ENCODE results near the gene SF3B2.
A peak's percentile ranks its signal among the peaks of the same experiment; 100 is the strongest.

Gene SF3B2

GRCh38 chr11:66050581-66051231, 1.5 kb upstream of the SF3B2 start:
- no peak for DNase-seq

DNA sequence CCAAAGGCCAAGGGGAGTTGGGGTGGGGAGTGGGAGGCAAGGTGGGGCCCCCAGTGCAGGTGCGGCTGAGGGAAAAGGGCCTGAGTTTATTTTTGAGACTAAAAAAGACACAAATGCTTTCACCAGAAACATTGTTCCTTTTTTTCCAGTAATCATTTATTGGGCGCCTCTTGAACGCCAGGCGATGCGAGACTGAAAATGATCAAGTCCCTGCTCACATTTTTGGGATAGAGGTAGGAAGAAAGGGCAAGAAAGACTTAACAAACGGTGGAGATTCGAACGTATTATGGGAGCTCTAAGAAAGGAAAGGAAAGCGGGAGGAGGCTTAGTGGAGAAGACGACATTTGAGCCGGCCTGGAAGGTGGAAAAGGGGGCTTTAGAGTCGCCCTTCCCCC, 796 bp upstream of the SF3B2 start:
- no peak for DNase-seq

DNA sequence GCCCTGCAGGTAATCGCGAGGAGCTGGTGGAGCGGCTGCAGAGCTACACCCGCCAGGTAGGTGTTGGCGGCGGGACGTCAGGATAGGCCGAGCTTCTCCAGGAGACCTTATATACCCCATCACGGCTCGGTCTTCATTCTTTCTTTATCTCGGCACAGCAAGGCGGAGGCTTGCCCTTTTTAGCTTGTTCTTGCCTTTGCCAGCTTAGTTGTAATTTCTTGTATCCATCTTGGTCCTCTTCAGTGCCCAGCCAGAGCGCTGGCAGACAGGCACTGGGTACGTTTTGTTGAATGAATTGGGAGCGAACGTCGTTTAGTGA, 459 bp downstream of the SF3B2 start:
- DNase-seq = no peak

DNA sequence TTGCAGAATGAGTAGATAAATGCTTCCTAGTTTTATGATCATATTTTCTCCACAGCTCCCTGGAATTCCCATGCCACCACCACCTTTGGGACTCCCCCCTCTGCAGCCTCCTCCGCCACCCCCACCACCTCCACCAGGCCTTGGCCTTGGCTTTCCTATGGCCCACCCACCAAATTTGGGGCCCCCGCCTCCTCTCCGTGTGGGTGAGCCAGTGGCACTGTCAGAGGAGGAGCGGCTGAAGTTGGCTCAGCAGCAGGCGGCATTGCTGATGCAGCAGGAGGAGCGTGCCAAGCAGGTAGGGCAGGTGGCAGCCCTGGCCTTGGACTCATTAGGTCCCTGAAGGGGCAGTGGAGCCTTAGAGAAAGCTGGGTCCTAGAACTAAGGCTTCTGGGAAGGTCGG, 2.9 kb downstream of the SF3B2 start:
- no peak for DNase-seq

DNA sequence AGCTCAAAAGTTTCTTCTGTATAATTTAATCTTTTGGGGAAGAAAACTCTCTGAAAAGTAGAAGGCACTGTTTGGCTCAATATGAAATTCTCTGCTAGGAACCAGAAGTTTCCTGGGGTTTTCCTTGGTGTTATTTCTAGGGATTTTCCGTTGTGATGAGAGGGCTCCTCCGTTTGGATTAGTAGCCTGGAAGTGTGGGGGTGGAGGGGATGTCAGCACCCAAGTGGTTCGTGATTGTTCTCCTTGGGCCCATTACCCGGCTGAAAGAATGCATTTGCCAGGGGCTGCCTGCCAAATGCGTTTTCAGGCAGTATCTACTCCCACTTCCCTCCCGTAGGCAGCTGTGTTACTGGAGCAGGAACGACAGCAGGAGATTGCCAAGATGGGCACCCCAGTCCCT, 4.3 kb downstream of the SF3B2 start:
- no peak for DNase-seq

DNA sequence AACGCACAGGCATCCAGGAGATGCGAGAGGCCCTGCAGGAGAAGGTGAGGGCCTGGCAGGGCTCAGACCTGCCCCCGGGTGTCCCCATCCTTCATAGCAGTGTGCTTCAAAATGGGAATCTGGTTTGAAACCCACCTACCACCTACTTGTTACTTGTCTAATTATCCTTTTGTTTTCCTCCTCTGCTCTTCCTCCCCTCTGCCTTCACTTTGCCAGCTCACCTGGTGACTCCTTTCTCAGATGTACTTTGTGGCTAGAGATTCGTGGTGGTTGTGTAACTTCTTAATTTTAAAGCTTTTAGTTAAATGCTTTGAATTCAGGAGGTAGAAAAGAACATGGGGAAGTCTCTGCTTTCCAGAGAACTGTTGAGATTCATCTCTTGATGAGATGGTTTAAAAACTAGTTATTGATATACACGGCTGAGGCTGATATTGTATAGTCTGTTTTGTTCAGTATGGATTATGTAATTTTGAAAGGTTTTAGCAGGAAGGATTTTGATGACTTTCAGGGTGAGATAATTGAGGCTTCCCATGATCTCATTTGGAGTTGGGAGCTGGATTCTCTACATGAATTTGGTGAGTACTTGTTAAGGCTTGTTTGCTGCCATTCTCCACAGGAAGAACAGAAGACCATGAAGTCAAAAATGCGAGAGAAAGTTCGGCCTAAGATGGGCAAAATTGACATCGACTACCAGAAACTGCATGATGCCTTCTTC, 8.0 kb downstream of the SF3B2 start:
- DNase-seq = no peak

GRCh38 chr11:66061268-66061667, 9.1 kb downstream of the SF3B2 start:
- DNase-seq = no peak

DNA sequence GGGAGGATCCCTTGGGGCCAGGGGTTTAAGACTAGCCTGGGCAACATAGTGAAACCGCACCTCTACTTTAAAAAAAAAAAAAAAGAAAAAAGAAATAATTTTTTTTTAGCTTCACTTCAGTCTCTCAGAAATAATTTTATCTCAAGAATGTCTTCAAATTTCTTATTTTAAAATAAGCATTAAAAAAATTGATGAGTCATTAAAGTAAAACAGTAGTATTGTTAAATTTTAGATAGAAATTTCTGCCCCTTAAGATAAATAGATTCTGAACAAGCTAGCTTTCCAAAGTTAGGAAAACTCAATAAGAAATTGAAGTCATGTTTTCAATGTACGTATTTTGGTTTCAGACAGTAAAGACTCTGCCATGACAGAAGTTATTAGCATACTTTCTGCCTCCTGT, 10.2 kb downstream of the SF3B2 start:
- DNase-seq = no peak

- no peak for DNase-seq
Observed at GRCh38 chr11:66063900-66064299, 11.7 kb downstream of the SF3B2 start.

DNA sequence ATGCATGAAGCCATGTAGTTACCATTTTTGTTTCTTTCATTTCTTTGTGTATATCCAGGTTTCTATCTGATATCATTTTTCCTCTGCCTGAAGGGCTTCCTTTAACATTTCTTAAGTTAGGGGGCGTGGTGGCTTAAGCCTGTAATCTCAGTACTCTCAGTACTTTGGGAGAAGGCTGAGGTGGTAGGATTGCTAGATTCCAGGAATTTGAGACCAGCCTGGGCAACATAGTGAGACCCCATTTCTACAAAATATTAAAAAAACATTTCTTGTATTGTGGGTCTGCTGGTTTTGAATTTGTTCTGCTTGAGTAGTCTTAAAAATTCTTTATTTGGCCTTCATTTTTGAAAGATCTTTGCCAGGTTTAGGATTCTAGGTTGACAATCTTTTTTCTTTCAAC, 12.4 kb downstream of the SF3B2 start:
- no peak for DNase-seq

DNA sequence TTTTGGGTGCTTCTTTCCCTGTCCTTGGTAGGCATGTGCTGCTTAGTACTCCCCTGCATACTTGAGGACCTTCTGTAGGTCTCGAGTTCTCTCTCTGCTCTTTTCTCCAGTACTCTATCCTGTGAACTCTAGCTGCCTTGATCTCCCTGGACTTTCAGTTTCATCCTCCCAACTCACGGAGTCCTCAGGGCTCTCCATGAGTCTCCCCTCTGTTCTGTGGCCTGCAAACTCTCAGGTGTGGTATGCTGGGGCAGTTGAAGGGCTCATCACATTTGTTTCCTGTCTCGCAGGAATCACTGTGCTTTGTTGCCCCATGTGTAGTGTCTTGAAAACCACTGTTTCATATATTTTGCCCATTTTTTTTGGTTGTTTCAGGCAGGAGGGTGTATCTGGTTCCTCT, 14.6 kb downstream of the SF3B2 start:
- no peak for DNase-seq

DNA sequence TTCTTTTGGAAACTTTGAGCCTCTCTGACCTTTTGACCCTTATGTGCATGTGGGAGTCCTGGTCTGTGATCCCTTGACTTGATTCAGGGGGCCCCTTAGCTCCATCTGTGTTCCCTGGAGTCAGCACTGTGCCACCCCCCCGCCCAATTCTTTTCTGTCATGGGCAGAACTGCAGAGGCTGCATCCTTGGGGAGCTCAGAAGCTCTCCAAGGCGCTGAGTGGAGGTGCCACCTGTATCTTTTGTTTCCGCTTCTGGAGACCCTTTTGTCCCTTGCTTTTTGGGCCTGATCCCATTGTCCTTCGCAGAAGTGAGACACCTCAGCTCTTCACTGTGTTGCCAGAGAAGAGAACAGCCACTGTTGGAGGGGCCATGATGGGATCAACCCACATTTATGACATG, 15.5 kb downstream of the SF3B2 start:
- DNase-seq = no peak

GRCh38 chr11:66068154-66068821, 16.1 kb downstream of the SF3B2 start:
- peak; percentile 38 for DNase-seq

GRCh38 chr11:66068923-66069714, 17.0 kb downstream of the SF3B2 start:
- no peak for DNase-seq

- DNase-seq = peak; percentile 56
Observed at GRCh38 chr11:66069715-66070603, 17.8 kb downstream of the SF3B2 start, which contains the start of gene PACS1. PACS1 (plus strand) TSS chr11:66070272; CDS start chr11:66070487, 215 bp downstream.

GRCh38 chr11:66070604-66071380, 18.6 kb downstream of the SF3B2 start:
- no peak for DNase-seq

GRCh38 chr11:66071381-66071801, 19.2 kb downstream of the SF3B2 start:
- DNase-seq = no peak

DNA sequence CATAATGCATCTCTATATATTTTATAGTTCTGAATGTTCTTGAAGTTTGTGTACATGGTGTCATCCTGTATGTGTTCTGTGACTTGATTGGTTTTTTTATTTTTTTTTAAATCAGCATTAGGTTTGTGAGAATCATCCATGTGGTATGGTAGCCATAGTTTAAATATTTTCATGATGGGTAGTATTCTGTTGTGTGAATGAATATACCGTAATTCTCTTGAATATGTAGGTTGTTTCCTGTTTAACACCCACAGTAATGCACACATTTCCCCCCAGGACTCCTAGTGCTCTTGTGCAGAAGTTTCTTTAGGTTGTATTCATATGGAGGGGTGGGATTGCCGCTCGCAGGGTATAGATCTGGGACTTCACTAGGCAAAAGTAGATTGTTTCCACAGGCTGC, 19.9 kb downstream of the SF3B2 start:
- DNase-seq = no peak

- DNase-seq = no peak
Observed at GRCh38 chr11:66072518-66072917, 20.4 kb downstream of the SF3B2 start.

DNA sequence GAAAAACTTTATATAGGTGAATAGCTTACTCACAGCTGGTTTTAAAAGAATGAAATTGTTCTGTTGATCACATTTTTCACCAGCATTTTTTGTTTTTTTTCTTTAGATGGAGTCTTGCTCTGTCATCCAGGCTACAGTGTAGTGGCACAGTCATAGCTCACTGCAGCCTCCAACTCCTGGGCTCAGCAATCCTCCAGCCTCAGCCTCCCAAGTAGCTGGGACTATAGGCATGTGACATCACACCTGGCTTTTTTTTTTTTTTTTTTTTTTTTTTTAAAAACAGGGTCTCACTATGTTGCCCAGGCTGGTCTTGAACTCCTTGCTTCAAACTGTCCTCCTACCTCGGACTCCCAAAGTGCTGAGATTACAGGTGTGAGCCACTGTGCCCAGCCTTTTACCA, 21.5 kb downstream of the SF3B2 start:
- DNase-seq = no peak

GRCh38 chr11:66075273-66075672, 23.1 kb downstream of the SF3B2 start:
- DNase-seq = no peak

GRCh38 chr11:66076561-66076960, 24.4 kb downstream of the SF3B2 start:
- DNase-seq = no peak
